Astrocyte (in vitro differentiated cells and primary cell): Measurements from ENCODE around the gene ABLIM2. TPM values are rescaled to one million over a fixed set of nuclear protein-coding genes. Genes with fewer than 3 reads are reported as not detected.

ENCODE experiments used
- DNase-seq: peaks from one replicate; pipeline ENCODE4 v3.0.0-alpha.2; 2010; ENCODE audit warnings: low read depth
- FAIRE-seq: peaks from 2 replicates; lab custom pipeline; 2011; peaks lifted over from hg19 to GRCh38; lab: Jason Lieb, UNC
- H2AFZ ChIP-seq: 2 replicates; pipeline ENCODE4 v1.6.0; 2012; ENCODE audit warnings: low read depth, low read length, inconsistent platforms
- H3K27ac ChIP-seq: 2 replicates; pipeline ENCODE4 v1.5.1; 2011; ENCODE audit warnings: low read depth, low read length, inconsistent platforms
- H3K27me3 ChIP-seq: 2 replicates; pipeline ENCODE4 v1.6.0; 2011; ENCODE audit warnings: low read length, inconsistent platforms; ENCODE audit not compliant: insufficient read depth
- H3K36me3 ChIP-seq: 2 replicates; pipeline ENCODE4 v1.5.1; 2011; ENCODE audit warnings: low read length, inconsistent platforms; ENCODE audit not compliant: insufficient read depth
- H3K4me1 ChIP-seq: 2 replicates; pipeline ENCODE4 v1.5.1; 2011; ENCODE audit warnings: low read length, inconsistent platforms; ENCODE audit not compliant: insufficient read depth
- H3K4me2 ChIP-seq: 2 replicates; pipeline ENCODE4 v1.6.0; 2012; ENCODE audit warnings: low read length, inconsistent platforms
- H3K4me3 ChIP-seq: 2 replicates; pipeline ENCODE4 v1.5.1; 2011; ENCODE audit warnings: low read depth, mild to moderate bottlenecking, low read length, inconsistent platforms; ENCODE audit not compliant: insufficient read depth
- H3K79me2 ChIP-seq: 2 replicates; pipeline ENCODE4 v1.6.0; 2012; ENCODE audit warnings: mild to moderate bottlenecking, low read length, inconsistent platforms; ENCODE audit not compliant: insufficient read depth
- H3K9ac ChIP-seq: 2 replicates; pipeline ENCODE4 v1.6.0; 2012; ENCODE audit warnings: mild to moderate bottlenecking, low read length, inconsistent platforms
- H3K9me3 ChIP-seq: 2 replicates; pipeline ENCODE4 v1.5.1; 2012; ENCODE audit warnings: low read depth, mild to moderate bottlenecking, low read length, inconsistent platforms; ENCODE audit not compliant: insufficient read depth
- H4K20me1 ChIP-seq: 2 replicates; pipeline ENCODE4 v1.6.0; 2012; ENCODE audit warnings: low read length, inconsistent platforms; ENCODE audit not compliant: insufficient read depth
- H3K27ac Mint-ChIP-seq: one replicate; pipeline ENCODE4 v1.8.0; 2021; ENCODE audit warnings: mild to moderate bottlenecking, mixed read lengths; ENCODE audit not compliant: unreplicated experiment
- H3K27me3 Mint-ChIP-seq: one replicate; pipeline ENCODE4 v1.8.0; 2021; ENCODE audit warnings: low read depth, mixed read lengths; ENCODE audit not compliant: unreplicated experiment
- H3K36me3 Mint-ChIP-seq: one replicate; pipeline ENCODE4 v1.8.0; 2021; ENCODE audit warnings: low read depth, mixed read lengths; ENCODE audit not compliant: unreplicated experiment
- H3K4me1 Mint-ChIP-seq: one replicate; pipeline ENCODE4 v1.8.0; 2021; ENCODE audit warnings: low read depth, mixed read lengths; ENCODE audit not compliant: unreplicated experiment
- H3K4me3 Mint-ChIP-seq: one replicate; pipeline ENCODE4 v1.8.0; 2021; ENCODE audit warnings: mild to moderate bottlenecking, moderate library complexity, mixed read lengths; ENCODE audit not compliant: unreplicated experiment
- H3K9me3 Mint-ChIP-seq: one replicate; pipeline ENCODE4 v1.8.0; 2021; ENCODE audit warnings: mild to moderate bottlenecking, mixed read lengths; ENCODE audit not compliant: unreplicated experiment
- CTCF ChIP-seq: IDR thresholded peaks from 2 replicates; pipeline ENCODE4 v1.5.1; 2011; ENCODE audit warnings: low read depth, mild to moderate bottlenecking, inconsistent platforms, low read length, moderate library complexity; ENCODE audit not compliant: insufficient read depth
- EZH2 ChIP-seq: IDR thresholded peaks from 2 replicates; pipeline ENCODE4 v1.6.1; 2012; ENCODE audit warnings: mild to moderate bottlenecking, low read length, inconsistent platforms; ENCODE audit not compliant: insufficient read depth
- total RNA-seq: library from RNA; stranded (reverse); gene quantifications from 2 replicates; pipeline ENCODE4 v1.2.1, GENCODE V29; 2021

Gene ABLIM2
- total RNA-seq, 1 donor from 2014 or later: 0.50 TPM

DNA sequence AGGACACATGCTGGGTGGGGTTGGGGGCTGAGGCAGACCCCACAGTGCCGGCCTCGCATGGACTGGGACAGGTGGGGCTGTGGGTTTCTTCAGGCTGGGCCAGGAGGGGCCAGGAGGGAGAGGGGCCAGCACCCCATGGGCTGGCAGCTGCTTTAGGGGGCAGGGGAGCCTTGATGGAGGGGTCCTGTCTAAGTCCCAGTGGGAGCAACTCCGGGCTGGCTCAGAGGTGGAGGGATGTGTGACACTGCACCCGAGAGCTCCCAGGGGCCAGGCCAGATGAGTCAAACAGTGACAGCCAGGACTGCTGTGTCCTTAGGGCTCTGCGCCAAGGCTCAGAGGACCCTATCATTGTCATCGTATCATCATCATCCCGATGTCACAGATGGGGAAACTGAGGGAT is 4.4 kb upstream of the ABLIM2 start:
- H2AFZ ChIP-seq: no peak overlapping the region
- peaks cover 5% of the 10 kb centered on the region for H3K4me1 Mint-ChIP-seq
- peaks cover 62% of the 10 kb centered on the region for H3K27me3 Mint-ChIP-seq
- no peaks in the 10 kb centered on the region for H3K36me3 ChIP-seq
- H3K27ac ChIP-seq: no peak overlapping the region
- FAIRE-seq (no peak), DNase-seq (no peak)
- no peaks in the 10 kb centered on the region for H4K20me1 ChIP-seq
- H3K4me1 ChIP-seq: peaks cover 4% of the 10 kb centered on the region
- no peaks in the 10 kb centered on the region for H3K36me3 Mint-ChIP-seq
- TF ChIP-seq EZH2 (no peak), CTCF (no peak)
- no peak overlapping the region for H3K4me2 ChIP-seq
- H3K4me3 Mint-ChIP-seq: no peak overlapping the region
- peaks cover 13% of the 10 kb centered on the region for H3K27me3 ChIP-seq
- H3K4me3 ChIP-seq: no peak overlapping the region
- no peak overlapping the region for H3K27ac Mint-ChIP-seq
- H3K9me3 ChIP-seq: peaks cover 5% of the 10 kb centered on the region
- no peak overlapping the region for H3K9ac ChIP-seq
- peaks cover 8% of the 10 kb centered on the region for H3K9me3 Mint-ChIP-seq
- H3K79me2 ChIP-seq: no peaks in the 10 kb centered on the region

GRCh38 chr4:8162625-8163024 is 4.0 kb upstream of the ABLIM2 start:
- no peaks in the 10 kb centered on the region for H3K36me3 ChIP-seq
- H3K9ac ChIP-seq: no peak overlapping the region
- H3K27me3 ChIP-seq: peaks cover 14% of the 10 kb centered on the region
- H3K79me2 ChIP-seq: no peaks in the 10 kb centered on the region
- H3K4me1 Mint-ChIP-seq: peaks cover 3% of the 10 kb centered on the region
- H3K9me3 Mint-ChIP-seq: peaks cover 5% of the 10 kb centered on the region
- no peak overlapping the region for H3K27ac Mint-ChIP-seq
- TF ChIP-seq EZH2: no peak
- TF ChIP-seq CTCF: no peak
- no peaks in the 10 kb centered on the region for H3K36me3 Mint-ChIP-seq
- FAIRE-seq (no peak), DNase-seq (no peak)
- H3K27me3 Mint-ChIP-seq: peaks cover 60% of the 10 kb centered on the region
- H4K20me1 ChIP-seq: no peaks in the 10 kb centered on the region
- peaks cover 4% of the 10 kb centered on the region for H3K4me1 ChIP-seq
- no peak overlapping the region for H3K4me3 Mint-ChIP-seq
- peaks cover 5% of the 10 kb centered on the region for H3K9me3 ChIP-seq
- H3K4me2 ChIP-seq: no peak overlapping the region
- no peak overlapping the region for H2AFZ ChIP-seq
- no peak overlapping the region for H3K4me3 ChIP-seq
- H3K27ac ChIP-seq: no peak overlapping the region

GRCh38 chr4:8160572-8160971 is 2.0 kb upstream of the ABLIM2 start:
- H3K27ac ChIP-seq: no peak overlapping the region
- DNase-seq (no peak), FAIRE-seq (no peak)
- H3K4me1 Mint-ChIP-seq: no peaks in the 10 kb centered on the region
- H3K27me3 ChIP-seq: peaks cover 25% of the 10 kb centered on the region
- peaks cover 4% of the 10 kb centered on the region for H3K9me3 Mint-ChIP-seq
- peaks cover 4% of the 10 kb centered on the region for H3K4me1 ChIP-seq
- H3K36me3 Mint-ChIP-seq: no peaks in the 10 kb centered on the region
- no peak overlapping the region for H3K9ac ChIP-seq
- peak overlapping the region; percentile 44 for H3K27ac Mint-ChIP-seq
- H3K4me2 ChIP-seq: no peak overlapping the region
- no peaks in the 10 kb centered on the region for H3K36me3 ChIP-seq
- H3K4me3 Mint-ChIP-seq: peak overlapping the region; percentile 41
- no peak overlapping the region for H2AFZ ChIP-seq
- H3K4me3 ChIP-seq: no peak overlapping the region
- H3K9me3 ChIP-seq: no peaks in the 10 kb centered on the region
- no peaks in the 10 kb centered on the region for H4K20me1 ChIP-seq
- H3K79me2 ChIP-seq: no peaks in the 10 kb centered on the region
- peaks cover 62% of the 10 kb centered on the region for H3K27me3 Mint-ChIP-seq
- TF ChIP-seq EZH2 (no peak), CTCF (no peak)
